Non-pigmented ciliary epithelial cell (primary cell): ENCODE data around the gene IL23A.

ENCODE experiments used
- DNase-seq: peaks from one replicate; pipeline ENCODE4 v3.0.0-alpha.2; 2010; ENCODE audit warnings: low read depth

IL23A gene

DNA sequence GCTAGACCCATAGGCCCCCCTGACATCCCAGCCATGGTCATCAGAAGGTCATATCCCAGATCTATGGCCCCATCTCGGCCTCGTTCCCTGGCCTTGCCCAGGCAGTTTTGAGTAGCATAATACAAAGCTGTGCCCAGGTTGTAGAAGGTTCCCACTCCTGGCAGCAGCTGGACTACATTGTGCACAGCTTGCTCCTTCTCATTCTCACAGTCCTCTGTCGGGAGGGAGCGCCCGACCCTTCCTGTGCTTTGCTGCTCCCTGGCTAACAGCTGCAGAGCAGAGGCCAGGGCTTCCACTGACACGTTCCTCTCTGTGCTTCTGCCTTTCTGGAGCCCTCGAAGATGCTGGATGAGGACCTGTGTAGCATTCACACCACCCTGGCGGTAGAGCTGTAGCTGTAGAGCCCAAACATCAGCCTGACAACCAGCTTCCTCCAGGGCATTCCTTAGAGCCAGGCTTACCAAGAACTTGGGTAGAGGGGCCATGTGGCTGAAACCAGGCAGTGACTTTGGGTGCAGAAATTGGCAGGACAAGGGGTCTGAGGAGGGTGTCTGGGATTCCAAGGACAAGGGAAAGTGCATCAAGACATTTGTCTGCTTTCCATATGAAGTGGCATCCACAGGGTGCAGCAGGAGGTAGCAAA lies 22.9 kb downstream of the IL23A start:
- no peak for DNase-seq

DNA sequence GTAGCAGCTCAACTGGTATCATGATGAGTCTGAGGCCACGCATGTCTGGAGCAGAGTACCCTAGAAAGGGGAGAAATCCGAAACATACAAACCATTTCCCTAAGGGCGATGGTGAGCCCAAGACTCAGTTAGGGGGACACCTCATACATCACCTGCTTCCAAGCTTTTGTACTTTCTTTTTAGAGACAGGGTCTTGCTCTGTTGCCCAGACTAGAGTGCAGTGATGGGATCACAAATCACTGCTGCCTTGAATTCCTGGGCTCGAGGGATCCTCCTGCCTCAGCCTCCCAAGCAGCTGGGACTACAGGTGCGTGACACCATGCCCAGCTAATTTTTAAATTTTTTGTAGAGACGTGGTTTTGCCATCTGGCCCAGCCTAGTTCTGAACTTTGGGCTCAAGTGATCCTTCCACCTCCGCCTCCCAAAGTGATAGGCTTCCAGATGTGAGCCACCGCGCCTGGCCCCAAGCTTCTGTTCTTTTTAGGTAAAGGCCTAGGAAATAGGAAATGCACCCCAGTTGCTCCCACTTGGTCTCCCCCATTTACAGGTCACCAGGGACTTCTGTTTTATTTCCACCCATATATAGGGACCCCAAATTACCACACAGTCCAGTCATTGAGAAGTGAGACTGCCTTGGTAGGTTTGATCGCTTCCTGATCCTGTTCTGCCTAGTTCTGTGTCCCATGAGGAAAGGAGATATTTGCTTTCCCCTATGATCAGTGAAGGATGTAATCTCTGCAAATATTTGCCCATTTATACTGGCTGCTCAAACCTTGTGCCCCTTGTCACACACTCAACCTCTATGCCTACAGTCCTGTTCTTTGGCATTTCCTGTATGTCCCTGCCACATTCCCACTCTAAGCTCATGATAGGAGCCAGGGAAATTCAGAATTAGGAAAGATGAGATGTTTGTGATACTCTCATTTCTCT lies 23.7 kb downstream of the IL23A start, which contains the start of gene APOF:
Gene APOF, minus strand, starts transcription at position 728 of the 930 bp plus-strand sequence. Its CDS starts 112 bp downstream, at position 616.
- no peak for DNase-seq

DNA sequence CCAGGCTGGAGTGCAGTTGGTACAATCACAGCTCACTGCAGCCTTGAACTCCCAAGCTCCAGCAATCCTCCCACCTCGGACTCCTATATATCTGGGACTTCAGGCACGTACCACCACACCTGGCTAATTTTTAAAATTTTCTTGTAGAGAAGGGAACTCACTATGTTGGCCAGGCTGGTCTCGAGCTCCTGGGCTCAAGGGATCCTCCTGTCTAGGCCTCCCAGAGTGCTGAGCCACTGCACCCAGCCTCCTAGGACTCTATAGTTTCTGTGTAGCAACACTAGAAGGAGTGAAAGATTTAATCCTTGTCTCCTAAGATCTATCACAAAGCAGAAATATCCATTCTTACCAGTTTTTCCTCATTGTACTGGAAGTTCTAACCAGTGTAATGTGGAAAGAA lies 28.3 kb downstream of the IL23A start:
- DNase-seq = no peak

DNA sequence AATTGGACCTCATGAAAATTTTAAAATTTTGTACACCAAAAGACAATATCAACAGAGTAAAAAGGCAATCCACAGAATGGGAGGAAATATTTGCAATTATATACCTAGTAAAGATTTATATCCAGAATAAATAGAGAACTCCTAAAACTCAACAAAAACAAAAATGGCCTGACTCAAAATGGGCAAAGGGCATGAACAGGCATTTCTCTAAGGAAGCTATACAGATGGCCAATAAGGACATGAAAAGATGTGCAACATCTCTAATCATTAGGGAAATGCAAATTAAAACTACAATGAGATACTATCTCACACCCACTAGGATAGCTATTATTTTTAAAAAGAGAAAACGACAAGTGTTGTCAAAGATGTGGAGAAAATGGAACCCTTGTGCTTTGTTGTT lies 34.8 kb downstream of the IL23A start:
- DNase-seq = no peak

DNA sequence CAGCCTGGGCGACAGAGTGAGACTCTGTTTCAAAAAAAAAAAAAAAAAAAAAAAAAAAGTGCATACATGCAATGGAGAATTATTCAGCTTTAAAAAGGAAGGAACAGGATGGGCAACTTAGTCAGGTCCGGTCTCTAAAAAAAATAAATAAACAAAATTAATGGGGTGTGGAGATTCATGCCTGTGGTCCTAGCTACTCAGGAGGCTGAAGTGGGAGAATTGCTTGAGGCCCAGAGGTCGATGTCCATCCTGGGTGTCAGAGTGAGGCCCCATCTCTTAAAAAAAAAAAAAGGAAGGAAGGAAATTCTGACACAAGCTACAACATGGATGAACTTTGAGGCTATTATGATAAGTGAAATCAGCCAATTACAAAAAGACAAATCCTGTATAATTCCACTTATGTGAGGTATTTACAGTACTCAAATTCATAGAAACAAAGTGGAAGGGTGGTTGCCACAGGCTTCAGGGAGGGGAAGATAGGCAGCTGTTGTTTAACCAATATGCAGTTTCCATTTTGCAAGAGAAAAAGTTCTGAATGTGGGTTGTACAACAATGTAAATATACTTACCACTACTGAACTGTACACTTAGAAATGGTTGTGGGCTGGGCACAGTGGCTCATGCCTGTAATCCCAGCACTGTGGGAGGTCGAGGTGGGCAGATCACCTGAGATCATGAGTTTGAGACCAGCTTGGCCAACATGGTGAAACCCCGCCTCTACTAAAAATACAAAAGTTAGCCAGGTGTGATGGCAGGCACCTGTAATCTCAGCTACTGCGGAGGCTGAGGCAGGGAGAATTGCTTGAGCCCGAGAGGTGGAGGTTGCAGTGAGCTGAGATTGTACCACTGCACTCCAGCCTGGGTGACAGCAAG lies 36.3 kb downstream of the IL23A start:
- DNase-seq = no peak

DNA sequence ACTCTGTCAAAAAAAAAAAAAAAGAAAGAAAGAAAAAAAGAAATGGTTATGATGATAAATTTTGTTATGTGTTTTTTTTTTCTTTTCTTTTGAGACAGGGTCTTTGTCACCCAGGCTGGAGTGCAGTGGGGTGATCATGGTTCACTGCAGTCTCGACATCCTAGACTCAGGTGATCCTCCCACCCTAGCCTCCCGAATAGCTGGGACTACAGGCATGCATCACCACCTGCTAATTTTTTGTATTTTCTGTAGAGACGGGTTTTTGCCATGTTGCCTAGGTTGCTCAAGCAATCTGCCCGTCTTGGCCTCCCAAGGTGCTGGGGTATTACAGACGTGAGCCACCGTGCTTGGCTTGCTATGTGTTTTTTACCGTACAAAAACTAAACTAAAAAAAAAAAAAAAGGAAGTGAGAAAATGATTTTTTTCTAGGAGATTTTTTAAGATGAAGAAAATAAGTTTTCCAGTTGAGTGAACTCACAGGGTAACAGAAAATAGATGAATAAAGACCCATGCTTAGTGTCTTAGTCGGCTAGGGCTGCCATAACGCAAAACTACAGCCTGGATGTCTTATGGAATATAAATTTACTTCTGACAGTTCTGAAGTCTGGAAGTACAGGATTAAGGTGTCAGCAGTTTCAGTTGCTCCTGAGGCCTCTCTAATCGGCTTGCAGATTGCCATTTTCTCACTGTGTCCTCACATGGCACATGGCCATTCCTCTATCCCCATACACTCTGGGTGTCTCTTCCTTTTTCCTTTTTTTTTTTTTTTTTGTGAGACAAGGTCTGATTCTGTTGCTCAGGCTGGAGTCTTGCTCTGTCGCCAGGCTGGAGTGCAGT lies 37.1 kb downstream of the IL23A start:
- no peak for DNase-seq

DNA sequence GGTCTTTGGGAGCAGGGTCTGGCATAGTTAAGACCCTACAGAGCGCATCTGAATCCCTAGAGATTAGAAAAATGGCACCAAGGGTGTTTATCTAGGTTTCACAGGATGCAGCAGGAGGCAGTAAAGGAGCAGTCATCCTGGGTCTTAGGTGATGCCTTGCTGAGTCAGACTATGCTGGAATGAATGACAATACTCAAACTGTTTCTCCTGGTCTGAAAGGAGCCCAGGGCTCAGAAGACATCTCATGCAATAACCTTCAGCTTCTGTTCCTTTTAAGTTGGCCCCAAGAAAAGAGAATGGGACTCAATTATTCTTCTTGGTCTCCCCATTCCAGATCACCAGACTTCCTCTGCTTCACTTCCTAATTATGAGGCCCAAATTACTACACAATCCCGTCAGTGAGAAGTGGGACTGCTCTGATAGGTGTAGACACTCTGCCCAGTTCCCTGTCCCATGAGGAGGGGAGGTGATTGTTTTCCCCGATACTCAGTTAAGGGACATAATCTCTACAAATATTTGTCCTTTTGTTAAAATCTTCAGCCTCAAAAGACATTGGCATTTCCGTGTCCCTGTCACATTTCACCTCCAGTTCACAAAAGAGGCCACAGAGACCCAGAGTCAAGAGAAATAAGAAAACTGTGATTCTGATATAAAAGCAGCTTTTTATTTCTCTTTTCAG lies 38.8 kb downstream of the IL23A start:
- no peak for DNase-seq

DNA sequence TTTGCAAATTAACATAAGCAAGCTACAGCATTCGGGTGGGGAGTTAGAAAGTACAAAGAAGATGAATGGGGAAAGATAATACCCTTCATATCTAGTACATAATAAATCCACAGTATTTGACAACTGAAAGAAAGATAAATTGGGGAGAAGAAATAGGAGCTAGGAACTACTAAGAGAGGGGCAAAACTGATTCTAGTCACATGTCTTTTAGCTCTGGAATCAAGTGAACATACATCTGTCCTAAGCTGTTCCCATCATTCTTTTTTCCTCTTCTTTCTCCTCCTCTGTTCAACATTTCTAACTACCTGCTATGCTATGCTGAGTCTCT lies 39.3 kb downstream of the IL23A start:
- DNase-seq = no peak

DNA sequence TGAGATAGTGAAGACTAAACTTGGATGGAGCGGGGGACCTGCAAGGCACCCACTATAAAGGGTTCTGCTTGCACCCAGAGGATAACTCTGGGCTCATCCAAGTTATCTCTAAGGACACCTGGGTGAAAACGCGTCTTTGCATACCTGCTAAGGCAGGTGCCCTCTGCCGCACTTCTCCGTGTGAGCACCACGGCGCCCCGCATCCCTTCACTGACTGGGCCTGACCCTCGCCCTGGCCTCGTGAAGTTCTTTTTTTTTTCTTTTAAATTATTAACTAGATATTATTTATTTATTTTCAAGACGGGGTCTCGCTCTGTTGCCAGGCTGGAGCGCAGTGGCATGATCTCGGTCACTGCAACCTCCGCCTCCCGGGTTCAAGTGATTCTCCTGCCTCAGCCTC lies 43.9 kb downstream of the IL23A start:
- DNase-seq = no peak

DNA sequence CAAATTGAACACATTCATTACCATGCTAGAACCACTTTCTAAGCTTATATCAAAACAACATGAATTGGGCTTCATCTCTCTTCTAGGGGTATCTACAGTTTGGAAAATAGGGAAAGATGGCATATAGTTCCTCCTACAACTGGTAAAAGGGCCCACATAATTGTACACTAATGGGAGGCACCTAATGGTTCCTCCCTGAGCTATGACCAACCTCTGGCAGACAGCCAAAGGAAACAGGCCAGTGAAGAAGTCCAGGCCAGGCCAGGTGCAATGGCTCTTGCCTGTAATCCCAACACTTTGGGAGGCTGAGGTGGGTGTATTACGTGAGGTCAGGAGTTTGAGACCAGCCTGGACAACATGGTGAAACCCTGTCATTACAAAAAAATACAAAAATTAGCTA lies 47.2 kb downstream of the IL23A start:
- DNase-seq = no peak

DNA sequence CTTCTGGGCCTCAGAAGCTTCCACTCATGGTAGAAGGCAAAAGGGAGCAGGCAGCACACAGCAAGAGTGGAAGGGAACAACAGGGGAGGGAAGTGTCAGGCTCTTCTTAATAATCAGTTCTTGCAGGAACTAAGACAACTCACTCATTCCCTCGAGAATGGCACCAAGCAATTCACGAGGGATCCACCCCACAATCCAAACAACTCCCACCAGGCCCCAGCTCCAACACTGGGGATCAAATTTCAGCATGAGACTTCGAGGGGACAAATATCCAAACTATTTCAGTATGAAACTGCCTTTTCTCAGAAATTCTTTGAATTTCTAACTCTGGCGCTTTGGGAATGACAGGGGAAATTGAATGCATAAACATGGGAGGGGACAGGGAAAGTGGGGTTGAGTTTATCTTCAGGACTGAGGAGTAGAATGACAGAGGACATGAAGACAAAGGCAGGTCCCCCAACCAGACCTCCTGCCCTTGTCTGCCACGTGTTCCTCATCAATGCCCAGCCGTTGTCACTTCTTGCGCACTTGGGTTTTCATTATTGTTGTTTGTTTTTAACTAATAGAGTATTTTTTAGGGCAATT lies 48.6 kb downstream of the IL23A start:
- DNase-seq = no peak

DNA sequence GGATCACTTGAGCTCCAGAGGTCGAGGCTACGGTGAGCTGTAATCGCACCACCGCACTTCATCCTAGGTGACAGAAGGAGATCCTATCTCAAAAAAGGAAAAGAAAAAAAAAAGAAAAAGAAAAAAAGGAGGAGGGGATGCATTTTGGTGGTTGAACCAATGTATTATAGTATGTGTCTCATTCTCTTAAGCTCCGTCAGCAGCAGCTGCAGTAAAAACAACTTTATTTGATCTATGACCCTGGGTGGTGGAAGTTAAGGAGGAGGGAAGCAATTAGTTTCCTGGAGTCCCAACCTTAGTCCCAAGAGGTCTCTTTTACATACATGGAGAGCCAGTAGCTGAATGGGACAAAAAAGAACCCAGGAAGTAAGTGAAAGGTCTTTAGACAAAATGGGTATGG lies 50.7 kb downstream of the IL23A start:
- no peak for DNase-seq
